Posterior vena cava (tissue), 2 donors: ENCODE data around the gene COL19A1. TPM values are rescaled to one million over a fixed set of nuclear protein-coding genes. Genes with fewer than 3 reads are reported as not detected.
"Not testable (repeated sequence)": the region's sequence is repeated elsewhere in the genome, so short reads cannot be mapped to it uniquely, and the experiment has no call there.

ENCODE experiments used
- DNase-seq: peaks from one replicate; pipeline ENCODE4 v3.0.0-alpha.2; 2020; ENCODE audit warnings: low spot score
- intact Hi-C, 2 donors: fragments of 100-400 bp; cut with DNase I; formaldehyde crosslinking; loops; one replicate each; pipeline versions ENCODE4 v1.14.1 to v1.14.2; 2022 to 2023
- total RNA-seq, 2 donors: library from RNA; stranded (reverse); fragmentation: NEBNext Ultra II Directional; extraction: Animal tissue kit (Norgen Biotek cat#: 25700); gene quantifications; one replicate each; pipeline ENCODE4 v1.2.1, GENCODE V29; 2021
- donor health status: DM: yes; HTN: yes; CAD: no.
- donor health status: DM: yes; HTN: yes; CAD: no.

The COL19A1 gene
- total RNA-seq, 2 donors from 2014 or later: 0.14 to 0.46 TPM

DNA sequence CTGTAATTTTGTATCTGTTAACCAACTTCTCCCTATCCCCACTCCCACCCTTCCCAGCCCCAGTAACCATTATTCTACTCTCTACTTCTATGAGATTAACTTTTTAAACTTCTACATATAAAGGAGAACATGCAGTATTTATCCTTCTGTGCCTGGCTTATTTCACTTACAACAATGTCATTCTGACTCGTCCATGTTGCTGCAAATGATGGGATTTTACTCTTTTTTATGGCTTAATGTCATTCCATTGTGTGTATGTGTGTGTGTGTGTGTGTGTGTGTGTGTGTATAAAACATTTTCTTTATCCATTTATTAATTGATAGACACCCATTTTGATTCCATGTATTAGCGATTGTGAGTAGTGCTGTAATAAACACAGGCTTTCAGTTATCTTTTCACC is 76.1 kb downstream of the COL19A1 start:
- no peak for DNase-seq
- intact Hi-C loops: no loop called here

DNA sequence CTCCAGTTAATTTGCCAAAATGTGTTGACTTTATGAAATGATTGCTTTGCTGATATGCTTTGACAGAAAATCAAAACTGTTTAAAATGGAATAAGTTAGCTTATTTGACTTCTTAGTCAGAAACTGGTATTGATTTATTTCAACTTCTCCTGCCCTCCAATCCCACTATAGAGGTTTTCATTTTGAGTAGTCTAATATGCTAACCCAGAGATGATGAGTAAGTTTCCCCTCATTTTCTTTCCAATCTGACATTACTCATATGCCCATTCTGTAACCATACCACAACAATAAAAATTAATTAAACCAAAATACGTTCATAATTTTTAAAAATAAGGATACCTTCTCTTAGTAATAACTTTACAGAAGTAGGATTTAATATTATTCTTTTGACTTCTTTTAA is 78.8 kb downstream of the COL19A1 start:
- intact Hi-C loops: no loop called here
- no peak for DNase-seq

GRCh38 chr6:69948479-69949114 is 82.2 kb downstream of the COL19A1 start:
- intact Hi-C loops: no loop called here
- no peak for DNase-seq

DNA sequence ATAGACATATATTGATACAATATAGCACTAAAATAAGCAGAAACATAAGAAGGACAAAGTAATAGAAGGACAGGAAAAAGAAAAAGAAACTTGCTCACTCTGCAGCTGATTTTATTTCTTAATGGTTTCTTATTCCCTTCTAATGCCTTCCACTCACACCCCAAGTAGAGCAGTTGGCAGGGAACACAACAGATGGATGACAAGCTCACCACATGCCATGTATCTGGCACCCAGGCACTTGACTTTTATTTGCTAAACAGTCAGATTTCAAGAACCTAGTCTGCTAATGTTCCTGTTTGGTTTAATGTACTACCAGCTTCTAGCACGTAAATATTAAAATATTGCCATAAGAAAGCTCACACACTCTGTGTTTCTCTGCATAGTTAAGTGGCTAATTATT is 87.1 kb downstream of the COL19A1 start:
- intact Hi-C loops: loop anchor here in 1 of 2 donors (10.0 kb wide), 1 partner anchor 1519 kb away; no protein-coding TSS in a partner anchor
- DNase-seq: no peak

GRCh38 chr6:69954733-69955132 is 88.4 kb downstream of the COL19A1 start:
- intact Hi-C loops: loop anchor here in 1 of 2 donors (10.0 kb wide), 1 partner anchor 1520 kb away; no protein-coding TSS in a partner anchor
- DNase-seq: no peak

DNA sequence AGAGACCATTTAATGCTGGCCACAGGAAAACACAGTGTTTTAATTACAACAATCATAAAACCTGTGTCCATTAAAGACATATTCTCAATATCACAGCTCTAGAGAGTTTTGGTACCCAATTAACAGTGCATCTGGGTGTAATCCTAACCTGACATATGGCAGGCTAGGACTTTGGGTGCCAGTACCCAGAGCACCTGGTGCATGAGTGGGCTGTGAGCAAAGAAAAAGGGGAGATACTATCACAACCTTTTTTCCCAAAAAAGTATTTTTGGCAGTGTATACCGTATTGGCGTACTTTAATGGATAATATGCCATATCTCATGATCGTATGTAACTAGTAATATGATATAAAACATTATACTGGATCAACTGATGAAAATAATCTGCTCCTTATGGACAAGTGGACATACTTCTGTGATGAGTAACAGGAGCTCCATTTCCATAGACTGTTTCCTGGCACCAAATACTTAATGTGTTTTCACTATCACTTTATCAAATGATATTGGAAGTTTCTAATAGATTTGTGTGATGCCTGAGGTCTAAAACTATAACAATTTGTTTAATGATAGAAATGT is 91.7 kb downstream of the COL19A1 start:
- DNase-seq: no peak
- intact Hi-C loops: loop anchor here in 1 of 2 donors (10.0 kb wide), 1 partner anchor 1523 kb away; no protein-coding TSS in a partner anchor

- intact Hi-C loops: loop anchor here in 1 of 2 donors (10.0 kb wide), 1 partner anchor 1524 kb away; no protein-coding TSS in a partner anchor
- DNase-seq: no peak
Measured at GRCh38 chr6:69958978-69959377, 92.6 kb downstream of the COL19A1 start.

DNA sequence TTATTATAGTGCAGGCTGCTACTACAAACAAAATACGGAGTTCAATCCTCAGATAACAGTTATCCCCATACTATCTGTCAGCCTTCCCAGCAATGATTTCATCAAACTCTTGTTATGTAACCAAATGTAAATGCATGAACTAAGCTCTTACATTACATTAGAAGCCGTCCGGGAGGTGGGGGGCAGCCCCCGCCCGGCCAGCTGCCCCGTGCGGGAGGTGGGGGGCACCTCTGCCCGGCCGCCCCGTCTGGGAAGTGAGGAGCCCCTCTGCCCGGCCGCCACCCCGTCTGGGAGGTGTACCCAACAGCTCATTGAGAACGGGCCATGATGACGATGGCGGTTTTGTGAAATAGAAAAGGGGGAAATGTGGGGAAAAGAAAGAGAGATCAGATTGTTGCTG is 99.6 kb downstream of the COL19A1 start:
- DNase-seq, intact Hi-C loops: not testable (repeated sequence)

GRCh38 chr6:69973138-69973537 is 106.8 kb downstream of the COL19A1 start:
- intact Hi-C loops: no loop called here
- DNase-seq: no peak

DNA sequence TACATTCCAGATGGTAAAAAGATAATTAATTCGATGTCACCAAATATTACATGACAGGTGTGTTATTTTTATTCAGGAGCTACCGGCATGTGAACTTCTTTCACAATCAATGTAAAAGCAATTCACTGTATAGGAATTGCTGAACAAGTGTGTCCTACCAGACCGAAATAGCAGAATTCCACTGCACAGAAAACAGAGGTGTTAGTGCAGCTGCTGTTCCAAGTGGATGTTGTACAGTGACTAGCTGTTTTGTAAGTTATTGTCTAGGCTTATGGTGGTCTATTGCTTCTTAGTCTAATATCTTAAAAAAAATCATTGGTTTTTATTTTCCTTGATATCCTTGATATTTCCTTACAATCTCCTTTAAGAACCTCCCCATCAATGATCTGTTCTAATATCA is 107.4 kb downstream of the COL19A1 start:
- no peak for DNase-seq
- intact Hi-C loops: no loop called here

- no peak for DNase-seq
- intact Hi-C loops: no loop called here
Measured at GRCh38 chr6:69974193-69974592, 107.8 kb downstream of the COL19A1 start.

DNA sequence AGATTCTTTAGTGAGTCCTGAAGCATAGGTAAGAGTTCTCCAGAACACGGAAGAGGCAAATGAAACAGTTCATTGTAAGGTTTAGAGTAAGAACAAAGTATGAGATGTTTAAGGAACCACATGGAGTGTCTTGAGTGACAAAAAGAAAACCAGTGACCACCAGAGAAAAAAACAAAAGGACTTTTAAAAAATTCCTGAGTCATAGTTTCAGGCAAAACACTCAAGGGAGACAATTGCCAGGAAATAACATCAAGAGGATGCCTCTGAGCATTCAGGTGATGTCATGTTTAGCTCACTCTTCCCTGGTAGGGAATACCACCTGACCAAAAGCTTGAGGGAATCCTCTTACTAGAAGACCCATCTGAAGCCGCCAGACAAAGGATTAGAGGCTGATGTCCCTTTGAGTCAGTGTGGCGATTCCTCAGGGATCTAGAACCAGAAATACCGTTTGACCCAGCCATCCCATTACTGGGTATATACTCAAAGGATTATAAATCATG is 110.3 kb downstream of the COL19A1 start:
- intact Hi-C loops: no loop called here
- no peak for DNase-seq

DNA sequence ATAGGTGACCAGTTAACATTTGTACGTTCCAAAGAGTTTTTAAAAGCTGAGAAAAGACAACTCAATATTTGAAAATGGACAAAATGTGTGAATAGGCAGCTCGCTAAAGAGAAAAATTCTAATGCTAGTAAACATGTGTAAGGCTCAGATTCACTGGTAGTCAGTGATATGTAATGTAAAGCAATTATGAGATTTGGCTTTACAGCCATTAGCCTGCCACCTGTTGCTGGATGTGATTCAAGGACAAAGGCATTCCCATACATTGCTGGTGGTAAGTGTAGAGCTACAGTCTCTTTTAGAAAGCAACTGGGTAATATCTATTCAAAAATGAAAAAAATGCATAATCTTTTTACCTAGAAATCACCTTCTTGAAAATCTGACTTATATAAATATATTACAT is 114.3 kb downstream of the COL19A1 start:
- intact Hi-C loops: no loop called here
- DNase-seq: no peak

- intact Hi-C loops: no loop called here
- DNase-seq: no peak
Measured at GRCh38 chr6:69984506-69984905, 118.2 kb downstream of the COL19A1 start.

DNA sequence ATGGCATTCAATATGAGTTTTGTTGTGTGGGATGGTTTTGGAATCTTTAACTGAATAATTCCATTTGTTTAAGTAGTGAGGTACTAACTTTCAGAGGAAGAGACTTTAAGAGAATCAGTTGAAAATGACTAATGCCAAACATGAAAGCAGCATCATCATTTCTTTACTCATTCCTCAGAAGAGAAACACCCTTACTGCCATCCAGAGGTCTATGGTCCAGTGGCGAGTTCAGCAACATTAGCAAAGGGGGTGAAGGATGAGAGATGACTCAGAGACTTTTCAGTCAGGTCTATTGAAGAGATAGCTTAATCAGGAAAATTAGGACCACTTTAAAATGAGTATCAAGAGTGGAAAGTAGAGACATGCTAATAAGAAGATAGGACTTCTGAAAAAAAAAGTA is 118.8 kb downstream of the COL19A1 start:
- DNase-seq: no peak
- intact Hi-C loops: no loop called here

GRCh38 chr6:69987550-69987949 is 121.2 kb downstream of the COL19A1 start:
- intact Hi-C loops: no loop called here
- no peak for DNase-seq

GRCh38 chr6:69988458-69989126 is 122.2 kb downstream of the COL19A1 start:
- no peak for DNase-seq

GRCh38 chr6:69994251-69994650 is 127.9 kb downstream of the COL19A1 start:
- DNase-seq: no peak
- intact Hi-C loops: no loop called here

More at GRCh38 chr6:69988458-69989126, 122.2 kb downstream of the COL19A1 start:
- intact Hi-C loops: no loop called here

DNA sequence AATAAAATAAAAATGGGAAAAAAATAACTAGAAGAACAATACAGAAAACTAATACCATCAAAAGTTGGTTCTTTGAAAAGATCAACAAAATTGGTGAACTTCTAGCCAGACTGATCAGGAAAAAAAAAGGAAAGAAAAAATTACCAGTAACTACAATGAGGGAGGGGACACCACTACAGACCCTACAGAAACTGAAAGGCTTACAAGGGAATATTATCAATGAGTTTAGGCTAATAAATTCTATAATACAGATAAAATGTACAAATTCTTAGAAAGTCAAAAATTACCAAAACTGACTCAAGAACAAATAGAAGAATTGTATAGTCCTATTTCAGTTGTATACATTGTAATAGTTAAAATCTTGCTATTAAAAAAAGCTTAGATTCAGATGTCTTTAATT is 141.8 kb downstream of the COL19A1 start:
- intact Hi-C loops: no loop called here

GRCh38 chr6:70010339-70010738 is 144.0 kb downstream of the COL19A1 start:
- DNase-seq, intact Hi-C loops: not testable (repeated sequence)

More for the DNA sequence above, 141.8 kb downstream of the COL19A1 start:
- no peak for DNase-seq
